ENCODE data around the gene COQ9.
A peak's percentile ranks its signal among the peaks of the same experiment; 100 is the strongest.

The COQ9 gene

GRCh38 chr16:57412584-57412983 is 34.7 kb upstream of the COQ9 start:
- Mint-ChIP-seq H3K36me3 (ENCODE audit: low read depth) (no peaks in the 10 kb centered on the region), H3K27me3 (ENCODE audit: low read depth) (peaks cover 4% of the 10 kb centered on the region)
- no peak for TF ChIP-seq CTCF (IDR thresholded peaks at IDR 0.05; ENCODE audit: unreplicated experiment in 3 of 3)

GRCh38 chr16:57413301-57413730 is 34.0 kb upstream of the COQ9 start:
- Mint-ChIP-seq H3K4me1 (peaks cover 44% of the 10 kb centered on the region), H3K36me3 (ENCODE audit: low read depth) (no peaks in the 10 kb centered on the region), H3K9me3 (no peaks in the 10 kb centered on the region), H3K27ac (no peak overlapping the region), H3K4me3 (no peak overlapping the region), H3K27me3 (ENCODE audit: low read depth) (peaks cover 4% of the 10 kb centered on the region)
- no peak for TF ChIP-seq CTCF (IDR thresholded peaks at IDR 0.05; ENCODE audit: unreplicated experiment in 3 of 3)

More at GRCh38 chr16:57412584-57412983, 34.7 kb upstream of the COQ9 start:
- H3K4me3 Mint-ChIP-seq = no peak overlapping the region
- no peaks in the 10 kb centered on the region for H3K9me3 Mint-ChIP-seq
- peaks cover 40% of the 10 kb centered on the region for H3K4me1 Mint-ChIP-seq
- H3K27ac Mint-ChIP-seq = no peak overlapping the region

GRCh38 chr16:57413733-57414132 is 33.5 kb upstream of the COQ9 start:
- H3K4me1 Mint-ChIP-seq = peaks cover 47% of the 10 kb centered on the region

GRCh38 chr16:57416084-57416483 is 31.2 kb upstream of the COQ9 start:
- Mint-ChIP-seq H3K36me3 (ENCODE audit: low read depth) (no peaks in the 10 kb centered on the region), H3K4me1 (peaks cover 40% of the 10 kb centered on the region), H3K9me3 (no peaks in the 10 kb centered on the region), H3K4me3 (no peak overlapping the region), H3K27me3 (ENCODE audit: low read depth) (no peaks in the 10 kb centered on the region), H3K27ac (peak overlapping the region; percentile 40 to 60 (median 49))
- TF ChIP-seq CTCF (IDR thresholded peaks at IDR 0.05; ENCODE audit: unreplicated experiment in 3 of 3) = no peak

More at GRCh38 chr16:57413733-57414132, 33.5 kb upstream of the COQ9 start:
- Mint-ChIP-seq H3K9me3 (no peaks in the 10 kb centered on the region), H3K27ac (no peak overlapping the region), H3K4me3 (no peak overlapping the region), H3K27me3 (ENCODE audit: low read depth) (peaks cover 4% of the 10 kb centered on the region), H3K36me3 (ENCODE audit: low read depth) (no peaks in the 10 kb centered on the region)
- no peak for TF ChIP-seq CTCF (IDR thresholded peaks at IDR 0.05; ENCODE audit: unreplicated experiment in 3 of 3)

GRCh38 chr16:57419506-57419905 is 27.8 kb upstream of the COQ9 start:
- Mint-ChIP-seq H3K36me3 (ENCODE audit: low read depth) (no peaks in the 10 kb centered on the region), H3K27me3 (ENCODE audit: low read depth) (no peaks in the 10 kb centered on the region), H3K4me1 (peaks cover 45% of the 10 kb centered on the region), H3K27ac (peak overlapping the region in 2 of 3 experiments; percentile 82 to 87), H3K4me3 (no peak overlapping the region), H3K9me3 (no peaks in the 10 kb centered on the region)
- no peak for TF ChIP-seq CTCF (IDR thresholded peaks at IDR 0.05; ENCODE audit: unreplicated experiment in 3 of 3)
